ENCODE data around the gene ANAPC16. TPM values are rescaled to one million over a fixed set of nuclear protein-coding genes. Genes with fewer than 3 reads are reported as not detected.
A peak's percentile ranks its signal among the peaks of the same experiment; 100 is the strongest.
"Not testable (repeated sequence)": the region's sequence is repeated elsewhere in the genome, so short reads cannot be mapped to it uniquely, and the experiment has no call there.

Gene ANAPC16
- polyA plus RNA-seq, 3 donors: 97.2 to 165 (median 110) TPM

DNA sequence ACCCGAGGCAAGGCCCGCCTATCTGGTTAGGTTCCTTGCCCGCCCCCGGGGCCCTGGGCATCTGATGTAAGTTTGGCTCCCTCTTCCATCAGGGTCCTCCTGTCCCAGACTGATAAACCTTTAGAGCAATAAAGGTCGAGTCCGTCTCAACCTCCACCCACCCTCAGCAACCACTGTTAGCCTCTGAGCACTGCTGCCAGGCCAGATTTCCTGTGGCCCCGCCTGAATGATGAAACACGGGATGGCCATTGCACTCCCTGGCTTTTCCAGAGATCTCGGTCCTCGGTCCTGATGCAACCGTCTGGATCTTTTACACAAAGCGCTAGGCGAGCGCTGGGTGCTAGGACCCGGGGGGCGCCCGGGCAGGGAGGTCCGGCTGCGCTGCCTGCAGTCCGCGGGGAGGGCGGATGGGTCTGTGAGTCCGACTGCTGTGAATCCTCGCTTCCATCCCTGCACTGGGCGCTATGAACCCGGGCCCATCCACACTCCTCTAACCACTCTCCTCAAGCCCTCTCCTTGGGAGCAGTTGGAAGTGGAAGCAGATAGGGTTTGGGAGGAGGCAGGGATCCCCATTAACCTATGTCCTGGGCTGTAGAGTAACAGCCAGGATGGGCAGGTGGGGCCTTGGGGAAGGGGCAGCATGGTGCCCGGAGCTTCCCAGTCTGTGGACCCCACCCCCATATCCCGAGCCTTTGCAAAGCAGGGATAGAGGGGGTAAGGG is 57.0 kb downstream of the ANAPC16 start:
- 2 to 5% (median 4%) methylated on average over 25 to 28 of the region's 28 CpGs for WGBS, 3 donors
- peak overlapping the region; percentile 59 for H3K27ac ChIP-seq (ENCODE audit: low read depth, low read length)

DNA sequence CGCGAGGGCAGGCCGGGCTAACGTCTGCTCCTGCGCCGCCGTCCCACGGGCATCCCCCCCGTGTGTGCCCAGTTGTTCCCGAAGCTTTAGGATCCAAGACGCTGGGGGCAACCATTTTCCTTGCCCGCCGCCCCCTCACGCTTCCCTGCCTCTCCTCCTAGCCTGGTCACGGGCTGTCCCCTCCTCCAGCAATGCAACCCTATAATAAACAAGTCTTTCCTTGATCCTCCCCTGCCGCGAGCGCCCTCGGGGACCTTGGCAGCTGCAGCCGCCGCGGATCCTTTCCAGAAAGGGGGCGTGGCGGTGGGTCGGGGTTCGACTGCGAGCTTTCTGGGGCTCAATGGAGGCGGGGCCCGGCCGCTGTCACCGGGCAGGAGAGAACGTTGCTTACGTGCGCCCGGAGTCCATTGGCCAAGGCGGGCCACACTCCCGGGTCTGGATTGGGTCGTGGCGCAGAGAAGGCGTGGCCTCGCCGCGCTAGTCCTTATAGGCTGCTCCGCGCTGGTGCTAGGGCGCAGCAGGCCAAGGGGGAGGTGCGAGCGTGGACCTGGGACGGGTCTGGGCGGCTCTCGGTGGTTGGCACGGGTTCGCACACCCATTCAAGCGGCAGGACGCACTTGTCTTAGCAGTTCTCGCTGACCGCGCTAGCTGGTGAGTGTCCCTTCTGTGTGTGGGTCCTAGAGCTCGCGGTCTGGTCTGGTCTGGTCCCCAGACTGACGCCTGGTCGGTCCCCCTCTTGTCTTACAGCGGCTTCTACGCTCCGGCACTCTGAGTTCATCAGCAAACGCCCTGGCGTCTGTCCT is 57.8 kb downstream of the ANAPC16 start, which contains the start of gene DDIT4:
Gene DDIT4 (plus strand): TSS at position 515 of the 803 bp plus-strand sequence. CDS start 293 bp downstream, outside the sequence.
- peak within 1 kb of the TSS; percentile 59 for H3K27ac ChIP-seq (ENCODE audit: low read depth, low read length)
- 0 to 1% (median 0%) methylated on average over 61 to 67 of the region's 67 CpGs for WGBS, 3 donors

DNA sequence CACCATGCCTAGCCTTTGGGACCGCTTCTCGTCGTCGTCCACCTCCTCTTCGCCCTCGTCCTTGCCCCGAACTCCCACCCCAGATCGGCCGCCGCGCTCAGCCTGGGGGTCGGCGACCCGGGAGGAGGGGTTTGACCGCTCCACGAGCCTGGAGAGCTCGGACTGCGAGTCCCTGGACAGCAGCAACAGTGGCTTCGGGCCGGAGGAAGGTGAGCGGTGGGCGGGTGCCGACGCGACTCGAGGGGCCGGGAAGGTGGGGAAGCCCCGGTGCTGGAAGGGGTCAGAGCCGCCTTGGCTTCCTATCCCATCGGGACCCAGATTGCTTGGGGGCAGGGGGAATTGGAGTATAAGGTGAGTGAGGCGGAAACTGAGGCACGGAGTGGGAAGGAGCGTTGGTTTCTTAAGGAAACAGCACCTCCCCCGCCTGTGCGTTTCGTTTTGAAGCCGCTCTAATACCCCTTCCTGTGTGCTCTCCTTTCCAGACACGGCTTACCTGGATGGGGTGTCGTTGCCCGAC is 58.5 kb downstream of the ANAPC16 start:
- H3K27ac ChIP-seq (ENCODE audit: low read depth, low read length): peak overlapping the region; percentile 39
- WGBS, 3 donors: 0 to 1% (median 0%) methylated on average over 40 of the region's 40 CpGs

DNA sequence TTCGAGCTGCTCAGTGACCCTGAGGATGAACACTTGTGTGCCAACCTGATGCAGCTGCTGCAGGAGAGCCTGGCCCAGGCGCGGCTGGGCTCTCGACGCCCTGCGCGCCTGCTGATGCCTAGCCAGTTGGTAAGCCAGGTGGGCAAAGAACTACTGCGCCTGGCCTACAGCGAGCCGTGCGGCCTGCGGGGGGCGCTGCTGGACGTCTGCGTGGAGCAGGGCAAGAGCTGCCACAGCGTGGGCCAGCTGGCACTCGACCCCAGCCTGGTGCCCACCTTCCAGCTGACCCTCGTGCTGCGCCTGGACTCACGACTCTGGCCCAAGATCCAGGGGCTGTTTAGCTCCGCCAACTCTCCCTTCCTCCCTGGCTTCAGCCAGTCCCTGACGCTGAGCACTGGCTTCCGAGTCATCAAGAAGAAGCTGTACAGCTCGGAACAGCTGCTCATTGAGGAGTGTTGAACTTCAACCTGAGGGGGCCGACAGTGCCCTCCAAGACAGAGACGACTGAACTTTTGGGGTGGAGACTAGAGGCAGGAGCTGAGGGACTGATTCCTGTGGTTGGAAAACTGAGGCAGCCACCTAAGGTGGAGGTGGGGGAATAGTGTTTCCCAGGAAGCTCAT is 59.0 kb downstream of the ANAPC16 start:
- H3K27ac ChIP-seq (ENCODE audit: low read depth, low read length): no peak overlapping the region
- WGBS, 3 donors: 13 to 23% (median 15%) methylated on average over 26 of the region's 26 CpGs

DNA sequence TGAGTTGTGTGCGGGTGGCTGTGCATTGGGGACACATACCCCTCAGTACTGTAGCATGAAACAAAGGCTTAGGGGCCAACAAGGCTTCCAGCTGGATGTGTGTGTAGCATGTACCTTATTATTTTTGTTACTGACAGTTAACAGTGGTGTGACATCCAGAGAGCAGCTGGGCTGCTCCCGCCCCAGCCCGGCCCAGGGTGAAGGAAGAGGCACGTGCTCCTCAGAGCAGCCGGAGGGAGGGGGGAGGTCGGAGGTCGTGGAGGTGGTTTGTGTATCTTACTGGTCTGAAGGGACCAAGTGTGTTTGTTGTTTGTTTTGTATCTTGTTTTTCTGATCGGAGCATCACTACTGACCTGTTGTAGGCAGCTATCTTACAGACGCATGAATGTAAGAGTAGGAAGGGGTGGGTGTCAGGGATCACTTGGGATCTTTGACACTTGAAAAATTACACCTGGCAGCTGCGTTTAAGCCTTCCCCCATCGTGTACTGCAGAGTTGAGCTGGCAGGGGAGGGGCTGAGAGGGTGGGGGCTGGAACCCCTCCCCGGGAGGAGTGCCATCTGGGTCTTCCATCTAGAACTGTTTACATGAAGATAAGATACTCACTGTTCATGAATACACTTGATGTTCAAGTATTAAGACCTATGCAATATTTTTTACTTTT is 59.7 kb downstream of the ANAPC16 start:
- H3K27ac ChIP-seq (ENCODE audit: low read depth, low read length): no peak overlapping the region
- 6 to 38% (median 22%) methylated on average over 12 of the region's 12 CpGs for WGBS, 3 donors

DNA sequence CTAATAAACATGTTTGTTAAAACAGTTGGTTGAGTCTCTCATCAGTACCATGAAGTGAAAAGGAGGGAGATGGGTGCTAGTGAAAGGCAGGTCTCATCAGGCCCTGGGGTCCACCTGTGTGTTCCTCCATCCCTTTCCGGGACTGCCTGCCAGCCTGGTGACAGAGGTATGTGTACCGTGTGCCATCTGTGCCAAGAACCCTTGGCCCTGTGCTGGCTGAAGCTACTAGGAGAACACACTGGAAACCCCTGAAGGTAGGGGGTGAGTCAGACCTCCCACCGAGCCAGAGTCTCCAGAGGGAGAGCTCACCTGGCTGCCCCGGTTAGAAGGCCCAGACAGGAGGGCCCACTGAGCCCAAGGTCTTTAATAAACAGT is 60.2 kb downstream of the ANAPC16 start:
- WGBS, 3 donors: 11 to 70% (median 49%) methylated on average over 4 of the region's 4 CpGs
- H3K27ac ChIP-seq (ENCODE audit: low read depth, low read length): peak overlapping the region; percentile 54

DNA sequence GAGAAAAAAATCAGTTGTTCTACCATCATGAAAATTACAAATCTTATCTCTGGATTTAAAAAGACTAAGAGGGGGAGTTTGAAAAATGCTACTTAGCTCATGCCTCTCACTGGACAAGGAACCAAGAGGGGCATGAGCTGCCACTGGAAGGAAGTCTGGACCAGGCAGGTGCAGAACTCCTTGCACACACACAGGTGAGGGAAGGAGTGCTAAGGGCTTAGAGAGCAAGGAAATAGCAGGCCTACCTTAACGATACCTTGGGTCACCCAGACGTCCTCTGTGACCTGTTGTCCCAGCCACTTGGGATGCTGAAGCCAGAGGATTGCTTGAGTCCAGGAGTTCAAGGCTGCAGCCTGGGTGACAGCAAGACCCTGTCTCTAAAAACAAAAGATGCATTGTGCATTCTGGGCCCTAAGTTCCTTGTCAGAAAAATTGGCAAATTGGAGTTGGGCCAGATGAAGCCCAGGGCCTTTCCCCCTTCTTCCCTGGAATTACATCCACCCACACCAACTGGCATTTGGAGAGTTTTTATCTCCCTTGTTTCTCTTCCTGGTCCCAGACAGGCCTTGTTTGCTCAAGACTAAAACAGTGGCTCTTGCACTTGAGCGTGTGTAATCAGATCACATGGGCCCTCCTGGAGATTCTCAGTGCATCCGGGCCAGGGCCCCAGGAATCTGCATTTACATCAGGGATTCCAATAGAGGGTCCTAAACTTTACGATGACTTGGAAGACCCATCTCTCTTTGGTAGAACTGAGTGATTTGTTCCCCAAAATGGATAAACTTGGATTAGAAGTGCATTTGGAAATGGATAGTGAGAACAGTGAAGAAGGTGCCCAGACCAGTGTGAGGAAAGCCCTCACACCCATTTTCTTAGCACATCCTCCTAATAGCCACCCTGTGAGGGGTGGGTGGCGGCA is 60.9 kb downstream of the ANAPC16 start:
- H3K27ac ChIP-seq (ENCODE audit: low read depth, low read length): no peak overlapping the region
- 38 to 76% (median 68%) methylated on average over 6 of the region's 6 CpGs for WGBS, 3 donors

DNA sequence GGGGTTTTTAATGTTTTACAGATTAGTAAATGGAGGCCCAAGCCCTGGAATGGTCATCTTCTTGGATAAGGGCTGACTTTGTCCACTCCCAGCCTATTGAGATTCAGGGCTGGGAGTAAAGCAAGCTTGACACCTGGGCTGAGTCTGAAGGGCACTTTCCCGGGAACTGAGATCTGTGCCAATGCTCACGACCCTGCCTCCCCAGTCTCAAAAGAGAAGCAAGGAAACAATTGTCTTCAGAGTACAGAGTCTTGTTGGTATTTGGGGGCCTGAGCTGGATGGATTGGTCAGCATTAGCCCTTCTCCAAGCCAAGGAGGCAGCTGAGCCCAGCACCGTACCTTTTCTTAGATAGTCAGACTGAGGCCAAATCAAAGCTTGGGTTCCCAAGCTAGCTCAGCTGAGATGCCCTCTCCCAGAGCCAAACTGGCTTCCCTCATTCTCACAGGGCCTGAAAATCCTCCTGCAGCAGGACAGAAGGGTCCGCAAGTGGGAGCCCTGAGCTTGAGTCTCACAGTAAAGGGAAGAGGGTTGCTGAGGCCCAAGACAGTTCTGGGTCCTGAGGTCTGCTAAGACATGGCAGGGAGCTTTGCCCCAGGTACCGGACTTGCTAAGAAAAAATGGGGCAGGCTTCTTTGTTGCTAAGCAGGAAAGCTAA is 61.7 kb downstream of the ANAPC16 start:
- peak overlapping the region; percentile 5 for H3K27ac ChIP-seq (ENCODE audit: low read depth, low read length)
- 65 to 88% (median 85%) methylated on average over 5 of the region's 5 CpGs for WGBS, 3 donors

DNA sequence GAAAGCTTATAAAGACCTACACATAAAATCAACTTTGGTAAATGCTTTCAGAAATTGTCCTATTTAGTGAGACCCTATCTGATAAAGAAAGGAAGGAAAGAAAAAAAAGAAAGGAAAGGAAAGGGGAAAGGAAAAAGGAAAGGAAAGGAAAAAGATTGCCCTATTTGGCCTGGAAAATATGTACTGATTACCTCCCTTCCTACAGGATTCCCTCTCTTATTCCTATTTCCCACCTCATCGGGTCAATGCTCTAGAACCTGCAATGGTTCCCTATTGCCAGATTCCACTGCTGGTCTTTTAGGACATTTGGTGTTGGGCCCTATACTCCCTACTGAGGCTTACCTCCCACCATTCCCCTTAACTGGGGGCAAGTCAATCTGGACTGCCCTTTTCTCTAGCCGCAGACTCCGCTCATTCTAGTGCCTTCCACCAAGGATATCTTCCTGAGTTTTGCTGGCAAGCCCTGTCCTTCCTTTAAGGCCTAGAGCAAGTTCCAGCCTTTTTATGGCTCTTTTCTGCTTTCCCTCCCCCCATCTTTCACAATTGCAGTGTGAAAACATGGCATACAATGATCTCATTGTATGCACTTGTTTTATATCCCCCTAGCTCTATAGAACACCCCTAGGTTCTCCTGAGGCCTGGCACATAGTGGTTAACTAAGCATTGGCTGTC is 62.3 kb downstream of the ANAPC16 start:
- 86 to 100% (median 91%) methylated on average over 3 of the region's 3 CpGs for WGBS, 3 donors
- no peak overlapping the region for H3K27ac ChIP-seq (ENCODE audit: low read depth, low read length)

DNA sequence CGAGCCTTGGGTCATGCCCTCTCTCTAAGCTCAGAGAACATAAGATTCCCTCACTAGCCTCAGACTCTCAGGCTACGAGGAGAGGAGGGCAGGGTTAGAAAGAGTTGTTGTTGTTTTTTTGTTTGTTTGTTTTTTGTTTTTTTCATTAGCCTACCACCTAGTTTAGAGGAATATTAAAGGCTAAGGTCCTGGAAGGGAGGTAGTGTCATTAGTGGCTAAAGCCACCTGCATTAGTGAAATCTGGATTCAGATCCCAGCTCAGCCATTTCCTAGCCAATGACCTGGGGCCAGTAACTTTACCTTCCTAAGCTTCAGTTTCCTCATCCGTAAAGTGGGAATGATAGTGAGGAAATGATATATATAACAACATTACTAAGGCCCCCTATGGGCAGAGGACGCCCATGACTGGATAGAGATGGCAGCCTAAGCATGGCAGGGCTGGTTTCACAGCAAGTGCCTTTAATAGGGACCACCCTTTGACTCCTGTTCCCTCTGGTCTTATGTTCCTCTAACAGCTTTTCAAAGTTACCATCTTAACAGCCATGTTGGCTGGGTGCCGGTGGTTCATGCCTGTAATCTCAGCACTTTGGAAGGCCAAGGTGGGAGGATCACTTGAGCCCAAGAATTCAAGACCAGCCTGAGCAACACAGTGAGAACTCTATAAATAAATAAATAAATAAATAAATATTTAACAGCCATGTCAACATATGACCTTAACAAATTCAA is 63.0 kb downstream of the ANAPC16 start:
- 88 to 92% (median 89%) methylated on average over 5 of the region's 5 CpGs for WGBS, 3 donors
- no peak overlapping the region for H3K27ac ChIP-seq (ENCODE audit: low read depth, low read length)

DNA sequence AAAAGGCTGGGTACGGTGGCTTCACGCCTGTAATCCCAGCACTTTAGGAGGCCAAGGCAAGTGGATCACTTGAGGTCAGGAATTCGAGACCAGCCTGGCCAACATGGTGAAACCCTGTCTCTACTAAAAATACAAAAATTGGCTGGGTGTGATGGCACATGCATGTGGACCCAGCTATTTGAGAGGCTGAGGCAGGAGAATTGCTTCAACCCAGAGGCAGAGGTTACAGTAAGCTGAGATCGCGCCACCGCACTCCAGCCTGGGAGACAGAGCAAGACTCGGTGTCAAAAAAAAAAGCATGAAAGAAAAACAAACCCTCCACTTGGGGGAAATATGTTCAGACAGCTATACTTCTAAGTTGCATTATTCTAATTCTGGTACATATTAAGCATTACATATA is 63.8 kb downstream of the ANAPC16 start:
- H3K27ac ChIP-seq (ENCODE audit: low read depth, low read length): not testable (repeated sequence)
- 85 to 95% (median 87%) methylated on average over 7 of the region's 7 CpGs for WGBS, 3 donors

DNA sequence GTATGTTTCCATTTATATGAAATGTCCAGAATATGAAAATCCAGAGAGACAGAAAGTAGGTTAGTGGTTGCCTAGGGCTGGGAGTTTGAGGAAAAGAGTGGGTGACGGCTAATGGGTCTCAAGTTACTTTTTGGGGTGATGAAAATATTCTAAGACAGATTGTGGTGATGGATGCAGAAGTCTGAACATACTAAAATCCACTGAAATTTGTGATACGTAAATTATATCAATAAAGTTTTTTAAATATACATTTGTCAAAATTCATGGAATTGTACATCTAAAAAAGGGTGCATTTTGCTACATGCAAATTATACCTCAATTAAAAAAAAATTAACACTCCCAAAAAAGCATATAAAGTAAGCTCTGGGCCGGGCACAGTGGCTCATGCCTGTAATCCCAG is 67.3 kb downstream of the ANAPC16 start:
- WGBS, 3 donors: 78 to 98% (median 97%) methylated on average over 3 of the region's 3 CpGs
- no peak overlapping the region for H3K27ac ChIP-seq (ENCODE audit: low read depth, low read length)

All from adipose tissue (tissue), 3 donors.